ENCODE data around the gene SH3BP1. TPM values are rescaled to one million over a fixed set of nuclear protein-coding genes. Genes with fewer than 3 reads are reported as not detected.

The SH3BP1 gene
- total and polyA plus RNA-seq, 2 of the 4 experiments (the other 2 are of a cell fraction), result 8.8 to 33.3 TPM

GRCh38 chr22:37634417-37634924, 5.0 kb upstream of the SH3BP1 start:
- peak overlapping the region; percentile 35 for H3K18ac ChIP-seq (ENCODE audit: low read depth, low read length)
- CTCF ChIA-PET, result interaction anchor here (1.0 to 3.0 kb wide), 4 partner anchors 9 to 159 kb away, joined by 3 to 12 read pairs (median 6); no protein-coding TSS in a partner anchor
- peak overlapping the region; percentile 75 for H4K91ac ChIP-seq (ENCODE audit: insufficient read depth, low read depth, low read length)
- H4K20me1 ChIP-seq (ENCODE audit: insufficient read depth, low read length), result no peaks in the 10 kb centered on the region
- H3K9ac ChIP-seq (ENCODE audit: low read depth, low read length), result peak overlapping the region; percentile 41
- no peaks in the 10 kb centered on the region for H3K9me3 ChIP-seq (ENCODE audit: control insufficient read depth, insufficient read depth, low read length)
- no peak overlapping the region for H3K4me3 ChIP-seq (ENCODE audit: insufficient read depth, low read depth, low read length)
- peak overlapping the region; percentile 90 for H2AFZ ChIP-seq (replicated peaks; ENCODE audit: low read length, poor library complexity)
- H3K4me1 ChIP-seq (ENCODE audit: control insufficient read depth, insufficient read depth, low read length), result peaks cover 40% of the 10 kb centered on the region
- peak overlapping the region; percentile 89 for H2BK5ac ChIP-seq (ENCODE audit: low read depth, low read length, poor library complexity, severe bottlenecking)
- 0% methylated on average over 2 of the region's 8 CpGs; no CpG with 5 or more reads in 1 of the 2 experiments for WGBS, 2 experiments (ENCODE audit: extremely low coverage in 2 of 2, insufficient read length in 1 of 2)
- peaks cover 19% of the 10 kb centered on the region for H3K9me1 ChIP-seq (ENCODE audit: insufficient read depth, low read length)
- peak; percentile 5 for ATAC-seq (ENCODE audit: low read depth)
- H3K4me2 ChIP-seq (ENCODE audit: low read depth, low read length), result peak overlapping the region; percentile 37
- DNase-seq, result no peak
- BruUV-seq (replicated peaks), result no TSS peak
- TF ChIP-seq MAZ (IDR thresholded peaks at IDR 0.05; ENCODE audit: borderline replicate concordance, low read depth, low read length) (no peak), CHD1 (IDR thresholded peaks at IDR 0.05; ENCODE audit: low read depth, low read length) (no peak), CTCF (conservative IDR thresholded peaks at IDR 0.05; ENCODE audit: low read depth, low read length) (peak; percentile 24; the same call in 1 of the 2 replicates), MXI1 (IDR thresholded peaks at IDR 0.05; ENCODE audit: borderline replicate concordance, low read depth, low read length) (0 out of 2 replicates have a peak, but pooled peaks have one; percentile 10), RAD21 (IDR thresholded peaks at IDR 0.05; ENCODE audit: low read length) (0 out of 2 replicates have a peak, but pooled peaks have one; percentile 15), POLR2A (IDR thresholded peaks at IDR 0.05; ENCODE audit: low read depth, low read length) (no peak)
- H2AK9ac ChIP-seq (replicated peaks; ENCODE audit: low read depth, low read length, poor library complexity), result peak overlapping the region; percentile 97
- dilution Hi-C loops (cut with HindIII; ENCODE audit: low sequenced_read_pairs, unreplicated experiment) (no loop called here), in situ Hi-C loops (cut with MboI; ENCODE audit: low sequenced_read_pairs) (no loop called here), intact Hi-C loops (cut with micrococcal nuclease) (no loop called here)
- H3K27ac ChIP-seq (ENCODE audit: insufficient read depth, low read length), result peak overlapping the region; percentile 97
- peak overlapping the region; percentile 96 for H2AK5ac ChIP-seq (ENCODE audit: low read depth, low read length)
- peak overlapping the region; percentile 42 for H4K5ac ChIP-seq (ENCODE audit: low read depth, low read length)
- peaks cover 0 to 50% of the 10 kb centered on the region in 2 experiments; a peak in 2 of 4 replicates for H3K79me1 ChIP-seq (ENCODE audit: low read depth in 1 of 2, low read length in 2 of 2)
- H3K23ac ChIP-seq (ENCODE audit: low read depth, low read length), result peak overlapping the region; percentile 86
- H3K27me3 ChIP-seq (ENCODE audit: control insufficient read depth, insufficient read depth, low read length), result no peaks in the 10 kb centered on the region
- H3K14ac ChIP-seq (replicated peaks; ENCODE audit: low read depth, low read length), result peak overlapping the region; percentile 91
- peak overlapping the region; percentile 72 for H3K56ac ChIP-seq (ENCODE audit: extremely low read depth, insufficient read depth, low read length)
- H2BK15ac ChIP-seq (ENCODE audit: low read depth, low read length), result peak overlapping the region; percentile 86; the same call in 2 of the 3 replicates
- peak overlapping the region; percentile 84 to 99 for H4K8ac ChIP-seq (ENCODE audit: low read depth in 2 of 2, low read length in 2 of 2)
- H3K4ac ChIP-seq (ENCODE audit: low read depth, low read length), result peak overlapping the region; percentile 96
- H2BK120ac ChIP-seq (ENCODE audit: low read depth, low read length), result peak overlapping the region; percentile 89
- peaks cover 18% of the 10 kb centered on the region; the same call in 1 of the 2 replicates for H3K36me3 ChIP-seq (ENCODE audit: control insufficient read depth, insufficient read depth, low read length)
- POLR2A ChIA-PET (ENCODE audit: unreplicated experiment), result interaction anchor here (0.9 to 1.1 kb wide), 3 partner anchors 26 to 41 kb away, joined by 3 read pairs; partner anchors contain the start of genes GGA1 and LGALS1
- peak overlapping the region; percentile 68 for H2BK20ac ChIP-seq (ENCODE audit: low read depth, low read length)

All from IMR-90 (cell line).